ENCODE measurements around the gene KRT86.
"Not testable (repeated sequence)": the region's sequence is repeated elsewhere in the genome, so short reads cannot be mapped to it uniquely, and the experiment has no call there.

The KRT86 gene

DNA sequence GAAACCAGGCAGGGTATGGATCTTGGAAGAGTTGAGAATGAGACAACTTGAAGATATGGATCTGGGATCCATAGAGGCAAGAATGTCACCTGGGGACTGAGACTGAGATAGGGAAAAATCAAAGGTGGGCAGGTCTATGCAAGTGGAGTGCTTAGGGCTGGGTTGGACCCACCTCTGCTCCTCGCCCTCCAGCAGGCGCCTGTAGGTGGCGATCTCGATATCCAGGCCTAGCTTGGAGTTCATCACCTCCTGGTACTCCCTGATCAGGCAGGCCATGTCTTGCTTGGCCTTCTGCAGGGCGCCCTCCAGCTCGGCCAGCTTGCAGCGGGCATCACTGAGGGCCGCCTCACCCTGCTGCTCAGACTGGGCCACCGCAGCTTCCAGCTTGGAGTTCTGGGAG lies 41.3 kb downstream of the KRT86 start:
- TF ChIP-seq, protein P1, sequence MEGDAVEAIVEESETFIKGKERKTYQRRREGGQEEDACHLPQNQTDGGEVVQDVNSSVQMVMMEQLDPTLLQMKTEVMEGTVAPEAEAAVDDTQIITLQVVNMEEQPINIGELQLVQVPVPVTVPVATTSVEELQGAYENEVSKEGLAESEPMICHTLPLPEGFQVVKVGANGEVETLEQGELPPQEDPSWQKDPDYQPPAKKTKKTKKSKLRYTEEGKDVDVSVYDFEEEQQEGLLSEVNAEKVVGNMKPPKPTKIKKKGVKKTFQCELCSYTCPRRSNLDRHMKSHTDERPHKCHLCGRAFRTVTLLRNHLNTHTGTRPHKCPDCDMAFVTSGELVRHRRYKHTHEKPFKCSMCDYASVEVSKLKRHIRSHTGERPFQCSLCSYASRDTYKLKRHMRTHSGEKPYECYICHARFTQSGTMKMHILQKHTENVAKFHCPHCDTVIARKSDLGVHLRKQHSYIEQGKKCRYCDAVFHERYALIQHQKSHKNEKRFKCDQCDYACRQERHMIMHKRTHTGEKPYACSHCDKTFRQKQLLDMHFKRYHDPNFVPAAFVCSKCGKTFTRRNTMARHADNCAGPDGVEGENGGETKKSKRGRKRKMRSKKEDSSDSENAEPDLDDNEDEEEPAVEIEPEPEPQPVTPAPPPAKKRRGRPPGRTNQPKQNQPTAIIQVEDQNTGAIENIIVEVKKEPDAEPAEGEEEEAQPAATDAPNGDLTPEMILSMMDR (conservative IDR thresholded peaks at IDR 0.05; ENCODE audit: low read depth, low read length) = peak; percentile 47
- DNase-seq (ENCODE audit: low read depth); H3K4me3 ChIP-seq (ENCODE audit: low read depth, low read length): not testable (repeated sequence)

DNA sequence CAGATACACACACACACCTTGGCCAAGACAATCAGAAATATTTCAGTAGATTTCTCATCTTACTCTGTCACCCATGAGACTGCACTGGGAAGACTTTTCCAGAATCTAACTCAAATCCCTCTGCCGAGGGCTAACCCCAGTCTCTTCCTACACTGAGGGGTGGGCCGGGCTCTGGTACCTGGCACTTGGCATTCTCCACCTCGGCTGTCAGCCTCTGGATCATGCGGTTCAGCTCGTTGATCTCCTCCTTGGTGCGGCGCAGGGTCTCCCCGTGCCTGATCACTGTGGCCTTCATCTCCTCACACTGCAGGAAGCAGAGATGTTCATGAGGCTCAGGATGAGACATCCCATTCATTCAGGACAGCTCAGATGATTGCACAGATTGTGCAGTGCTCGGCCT lies 41.8 kb downstream of the KRT86 start:
- TF ChIP-seq, protein P1 (conservative IDR thresholded peaks at IDR 0.05; ENCODE audit: low read depth, low read length) = no peak
- no peak for DNase-seq (ENCODE audit: low read depth)

DNA sequence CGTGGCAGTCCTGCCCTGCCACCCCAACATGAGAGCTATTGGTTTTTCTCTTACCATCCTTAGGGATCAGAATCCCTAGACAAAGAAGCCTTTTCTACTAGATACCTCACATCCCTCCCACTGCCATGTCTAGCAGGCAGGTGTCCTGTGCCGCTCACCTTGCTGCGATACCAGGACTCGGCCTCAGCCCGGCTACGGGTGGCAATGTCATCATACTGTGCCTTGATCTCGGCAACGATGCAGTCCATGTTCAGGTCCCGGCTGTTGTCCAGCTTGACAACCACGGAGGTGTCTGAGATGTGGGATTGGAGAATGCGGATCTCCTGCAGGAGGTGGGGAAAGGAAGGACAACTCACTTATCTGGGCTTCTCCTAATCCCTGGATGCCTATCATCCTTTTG lies 42.3 kb downstream of the KRT86 start:
- DNase-seq (ENCODE audit: low read depth) = no peak
- TF ChIP-seq, protein P1 (conservative IDR thresholded peaks at IDR 0.05; ENCODE audit: low read depth, low read length) = no peak
- H3K4me3 ChIP-seq (ENCODE audit: low read depth, low read length) = no peak overlapping the region

More for the DNA sequence above, 41.8 kb downstream of the KRT86 start:
- no peak overlapping the region for H3K4me3 ChIP-seq (ENCODE audit: low read depth, low read length)

DNA sequence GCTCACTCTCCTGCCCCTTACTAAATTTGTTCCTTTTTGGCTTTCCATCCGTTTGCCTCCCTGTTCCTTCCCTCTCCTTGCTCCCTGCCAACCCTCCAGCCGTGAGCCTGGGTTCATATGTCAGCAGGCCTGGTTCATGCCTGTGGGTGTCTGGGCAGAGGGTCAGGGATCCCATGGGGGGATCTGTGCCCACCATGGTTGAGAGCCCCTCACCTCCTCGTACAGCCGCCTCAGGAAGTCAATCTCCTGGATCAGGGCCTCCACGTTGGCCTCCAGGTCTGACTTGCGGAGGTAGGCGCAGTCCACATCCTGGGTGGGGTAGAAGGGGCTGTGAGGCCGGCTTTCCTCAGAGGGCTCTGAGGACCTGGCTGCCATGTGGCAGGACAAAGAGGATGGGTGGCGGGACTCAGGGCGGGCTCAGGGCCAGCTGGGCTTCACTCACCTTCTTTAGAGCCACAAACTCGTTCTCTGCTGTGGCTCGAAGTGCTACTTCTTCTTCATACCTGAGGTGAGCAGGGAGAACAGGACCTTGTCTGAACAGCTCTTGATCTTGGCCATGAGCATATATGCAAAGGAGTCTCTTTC lies 43.1 kb downstream of the KRT86 start:
- DNase-seq (ENCODE audit: low read depth) = no peak
- TF ChIP-seq, protein P1 (conservative IDR thresholded peaks at IDR 0.05; ENCODE audit: low read depth, low read length) = no peak
- H3K4me3 ChIP-seq (ENCODE audit: low read depth, low read length) = no peak overlapping the region

DNA sequence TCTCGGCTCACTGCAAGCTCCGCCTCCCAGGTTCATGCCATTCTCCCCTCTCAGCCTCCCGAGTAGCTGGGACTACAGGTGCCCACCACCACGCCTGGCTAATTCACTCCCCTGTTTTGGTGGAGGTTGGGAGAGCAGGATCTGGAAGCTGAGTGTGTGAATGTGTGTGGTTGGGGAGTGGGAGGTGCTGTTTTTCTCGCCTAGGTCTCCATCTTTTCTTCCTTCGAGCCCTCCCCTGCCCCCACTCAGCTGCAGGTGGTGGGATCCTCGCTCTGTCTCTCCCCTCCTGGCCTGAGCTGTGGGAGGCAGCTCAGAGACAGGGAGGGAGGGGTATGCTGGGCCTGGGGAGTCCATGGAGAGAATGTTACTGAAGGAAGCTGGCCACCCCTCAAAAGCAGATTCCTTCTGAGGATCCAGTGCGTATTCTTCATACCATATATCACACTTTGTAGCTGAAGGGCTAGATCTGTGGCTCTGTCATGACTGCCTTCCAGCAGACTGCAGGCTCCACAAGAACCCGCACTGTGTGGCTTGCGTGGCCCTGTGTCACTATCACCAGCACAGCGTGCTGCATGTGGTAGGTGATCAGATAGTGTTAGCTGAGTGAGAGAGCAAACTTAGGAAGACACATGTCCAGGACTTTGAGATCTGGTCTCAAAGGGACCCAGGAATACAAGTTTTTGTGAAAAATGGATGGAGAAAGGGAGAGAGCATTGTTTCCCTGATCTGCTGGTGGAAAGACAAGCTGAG lies 44.0 kb downstream of the KRT86 start:
- TF ChIP-seq, protein P1 (conservative IDR thresholded peaks at IDR 0.05; ENCODE audit: low read depth, low read length) = no peak
- H3K4me3 ChIP-seq (ENCODE audit: low read depth, low read length) = no peak overlapping the region
- no peak for DNase-seq (ENCODE audit: low read depth)

DNA sequence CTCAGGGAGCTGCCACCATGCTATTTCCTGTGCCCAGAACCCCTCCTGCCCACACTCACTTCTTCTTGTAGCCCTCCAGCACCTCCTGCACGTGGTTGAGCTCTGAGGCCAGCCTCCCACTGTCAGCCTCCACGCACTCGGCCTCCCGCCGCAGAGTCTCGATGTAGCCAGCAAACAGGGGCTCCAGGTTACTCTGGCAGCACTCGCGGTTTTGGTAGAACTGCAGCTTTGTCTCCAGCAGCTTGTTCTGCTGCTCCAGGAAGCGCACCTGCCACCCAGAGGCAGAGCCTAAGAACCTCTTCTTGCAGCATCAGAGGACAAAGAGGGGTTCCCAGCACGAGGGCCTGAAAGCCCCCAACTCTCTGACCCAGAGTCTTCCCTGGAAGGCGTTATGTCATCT lies 44.7 kb downstream of the KRT86 start:
- TF ChIP-seq, protein P1 (conservative IDR thresholded peaks at IDR 0.05; ENCODE audit: low read depth, low read length) = peak; percentile 28
- DNase-seq (ENCODE audit: low read depth) = peak; percentile 23
- H3K4me3 ChIP-seq (ENCODE audit: low read depth, low read length) = no peak overlapping the region

Measured in choroid plexus epithelial cell (primary cell).